Measurements from ENCODE around the gene TASOR.

GRCh38 chr3:56681984-56682461 is 1.0 kb downstream of the TASOR start:
- TF ChIP-seq REST (IDR thresholded peaks at IDR 0.05; ENCODE audit: low read depth) (no peak), CEBPB (IDR thresholded peaks at IDR 0.05) (no peak), MAX (IDR thresholded peaks at IDR 0.05) (no peak), RAD21 (IDR thresholded peaks at IDR 0.05; ENCODE audit: low read depth) (no peak), USF1 (IDR thresholded peaks at IDR 0.05) (no peak), TAF1 (IDR thresholded peaks at IDR 0.05; ENCODE audit: low read depth) (no peak), TCF12 (IDR thresholded peaks at IDR 0.05; ENCODE audit: low read depth) (no peak), CREB1 (IDR thresholded peaks at IDR 0.05; ENCODE audit: low read depth) (no peak), EP300 (IDR thresholded peaks at IDR 0.05; ENCODE audit: borderline replicate concordance) (no peak), EGR1 (IDR thresholded peaks at IDR 0.05) (no peak)
